Measurements from ENCODE around the gene NRBF2. TPM values are rescaled to one million over a fixed set of nuclear protein-coding genes. Genes with fewer than 3 reads are reported as not detected.
A peak's percentile ranks its signal among the peaks of the same experiment; 100 is the strongest.

Gene NRBF2
- total RNA-seq, 1 donor from 2014 or later, result 15.0 TPM

DNA sequence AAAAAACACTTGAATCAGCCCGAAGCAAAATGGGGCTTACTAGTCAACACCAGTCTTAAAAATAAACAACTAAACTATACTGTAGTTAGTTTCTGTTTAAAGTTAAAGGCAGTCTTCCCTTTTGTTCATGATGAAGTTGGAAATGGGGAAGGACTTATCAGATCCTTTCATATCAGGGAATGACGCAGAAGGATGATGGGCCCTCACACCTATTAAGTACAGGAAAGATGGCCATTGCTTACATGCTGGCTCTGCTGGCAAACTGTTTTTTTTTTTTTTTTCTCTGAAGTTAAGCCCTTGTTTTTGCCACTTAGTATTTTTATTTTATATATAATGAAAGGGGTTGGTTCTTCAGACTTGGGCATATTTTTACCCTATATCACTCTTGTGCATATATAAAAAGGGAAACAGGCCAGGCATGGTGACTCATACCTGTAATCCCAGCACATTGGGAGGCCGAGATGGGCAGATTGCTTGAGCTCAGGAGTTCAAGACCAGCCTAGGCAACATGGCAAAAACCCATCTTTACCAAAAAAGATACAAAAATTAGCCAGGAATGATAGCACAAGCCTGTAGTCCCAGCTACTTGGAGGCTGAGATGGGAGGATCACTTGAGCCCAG is 16.6 kb upstream of the NRBF2 start:
- no peak for DNase-seq (ENCODE audit: low spot score)

DNA sequence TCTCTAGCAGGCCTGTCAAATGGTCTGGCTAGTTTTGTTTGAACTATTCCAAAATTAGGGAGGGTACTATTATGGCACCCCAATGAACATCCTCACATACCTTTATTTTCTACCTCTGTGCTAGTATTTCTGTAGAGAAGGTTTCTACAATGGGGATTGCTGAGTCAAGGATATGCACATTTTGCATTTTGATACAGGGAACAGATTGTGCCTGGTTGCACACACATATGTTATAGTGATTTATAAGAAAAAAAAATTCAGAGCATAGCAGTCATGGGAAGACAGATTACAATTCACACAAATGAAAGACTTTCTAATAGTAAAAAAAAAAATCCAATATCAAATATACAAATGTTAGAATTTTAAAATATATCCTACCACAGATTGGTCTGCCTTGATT is 14.1 kb upstream of the NRBF2 start:
- DNase-seq (ENCODE audit: low spot score), result no peak

DNA sequence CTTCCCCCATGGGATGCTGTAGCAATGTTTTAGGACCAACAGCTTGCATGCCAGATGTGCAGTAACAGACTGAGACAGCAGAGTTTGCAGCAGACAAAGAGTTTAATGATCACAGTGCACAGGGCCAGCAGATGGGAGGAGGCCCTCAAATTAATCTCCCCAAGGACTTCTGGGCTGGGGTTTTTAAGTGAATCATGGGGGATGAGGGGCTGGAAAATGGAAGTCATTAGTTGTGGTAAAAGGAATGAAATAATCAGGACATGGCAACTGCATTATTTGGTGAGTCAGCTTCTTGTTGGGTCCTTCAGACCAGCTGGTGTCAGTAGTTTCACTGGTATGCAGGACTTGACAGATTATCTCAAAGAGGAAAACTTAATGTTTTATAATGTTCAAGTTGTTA is 12.6 kb upstream of the NRBF2 start:
- DNase-seq (ENCODE audit: low spot score), result no peak

DNA sequence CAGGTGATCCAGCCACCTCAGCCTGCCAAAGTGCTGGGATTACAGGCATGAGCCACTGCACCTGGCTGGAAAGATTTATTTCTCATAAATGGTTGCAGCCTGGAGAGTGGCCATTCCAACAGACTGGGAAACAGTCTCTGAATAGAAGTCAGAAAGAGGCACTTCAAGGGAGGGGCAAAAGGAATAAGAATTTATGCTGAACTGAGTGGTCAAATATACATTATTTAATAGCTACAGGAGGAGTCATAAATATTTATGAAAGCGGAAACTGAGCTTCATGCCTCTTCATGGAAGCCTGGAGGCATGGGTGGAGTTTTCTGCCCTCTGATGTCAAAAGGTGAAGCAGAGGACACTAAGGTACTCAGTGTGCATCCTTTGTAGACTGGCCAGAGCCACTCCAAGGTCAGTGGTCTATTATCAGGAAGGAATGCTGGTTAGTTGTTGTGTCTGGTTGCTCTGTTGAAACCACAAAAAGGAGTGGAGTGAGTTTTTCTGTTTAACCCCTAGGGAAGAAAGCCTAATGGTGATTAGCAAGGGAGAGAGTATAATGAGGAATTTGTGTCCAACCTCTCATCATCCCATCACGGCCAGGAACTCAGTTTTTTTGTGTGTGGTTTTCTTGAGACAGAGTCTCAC is 9.3 kb upstream of the NRBF2 start:
- DNase-seq (ENCODE audit: low spot score), result no peak

DNA sequence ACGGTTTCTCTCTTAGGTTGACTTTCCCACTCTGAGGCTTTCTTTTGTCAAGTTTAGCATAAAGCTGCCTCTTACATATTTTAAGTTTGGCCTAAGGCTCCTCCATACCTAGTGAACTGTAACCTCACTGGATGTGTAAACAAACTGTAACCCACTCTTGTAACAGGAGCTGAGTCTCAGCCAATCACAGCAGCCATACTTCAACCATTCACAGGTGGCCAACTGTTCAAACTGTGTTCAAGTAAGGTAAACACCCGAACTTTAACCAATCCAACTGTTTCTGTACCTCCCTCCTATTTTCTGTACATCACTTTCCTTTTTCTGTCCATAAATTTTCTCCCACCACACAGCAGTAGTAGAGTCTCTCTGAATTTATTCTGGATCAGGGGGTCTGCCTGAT is 7.7 kb upstream of the NRBF2 start:
- DNase-seq (ENCODE audit: low spot score), result no peak

DNA sequence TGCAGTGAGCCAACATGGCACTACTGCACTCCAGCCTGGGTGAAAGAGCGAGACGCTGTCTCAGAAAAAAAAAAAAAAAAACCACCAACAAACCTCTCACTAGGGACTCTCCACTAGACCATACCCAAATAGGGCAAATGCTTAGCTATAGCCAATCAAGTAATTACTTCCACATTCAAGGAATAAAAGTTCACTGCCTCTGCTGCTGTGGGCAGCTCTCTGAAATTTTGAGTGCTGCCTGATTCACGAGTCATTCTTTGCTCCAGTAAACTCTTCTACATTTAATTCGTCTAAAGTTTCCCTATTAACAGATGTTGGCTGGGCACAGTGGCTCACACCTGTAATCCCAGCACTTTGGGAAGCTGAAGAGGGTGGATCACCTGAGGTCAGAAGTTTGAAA is 4.7 kb upstream of the NRBF2 start:
- DNase-seq (ENCODE audit: low spot score), result no peak

DNA sequence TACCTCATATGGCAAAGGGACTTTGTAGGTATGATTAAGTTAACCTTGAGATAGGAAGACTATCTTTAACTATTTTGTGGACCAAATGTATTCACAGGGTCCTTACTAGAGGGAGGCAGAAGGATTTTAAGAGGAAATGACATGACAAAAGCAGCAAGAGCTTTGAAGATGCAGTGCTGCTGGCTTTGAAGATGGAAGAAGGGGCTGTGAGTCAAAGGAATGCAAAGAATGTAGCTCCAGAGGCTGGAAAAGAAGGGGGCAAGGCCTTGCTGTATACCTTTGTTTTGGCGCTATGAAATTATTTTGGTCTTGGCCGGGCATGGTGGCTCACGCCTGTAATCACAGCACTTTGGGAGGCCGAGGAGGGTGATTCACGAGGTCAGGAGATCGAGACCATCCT is 3.2 kb upstream of the NRBF2 start:
- DNase-seq (ENCODE audit: low spot score), result no peak

DNA sequence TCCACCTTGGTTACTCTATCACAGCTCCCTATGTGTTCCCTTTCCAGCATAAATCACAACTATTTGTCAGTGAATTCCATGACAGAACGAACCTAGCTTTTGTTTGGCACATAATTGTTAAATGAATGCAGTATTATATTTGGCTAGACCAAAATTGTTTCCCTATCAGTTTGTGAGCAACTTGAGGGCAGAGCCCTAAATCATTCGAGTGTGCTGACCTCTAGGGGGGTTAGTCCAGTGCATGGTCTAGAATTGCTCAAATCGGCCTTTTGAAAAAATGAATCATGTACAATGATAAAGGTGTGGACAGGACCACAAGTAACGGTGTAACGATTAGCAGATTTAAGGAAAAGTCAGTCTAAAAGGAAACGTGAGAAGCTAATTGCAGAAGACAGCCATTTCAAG is 475 bp upstream of the NRBF2 start:
- no peak for DNase-seq (ENCODE audit: low spot score)

DNA sequence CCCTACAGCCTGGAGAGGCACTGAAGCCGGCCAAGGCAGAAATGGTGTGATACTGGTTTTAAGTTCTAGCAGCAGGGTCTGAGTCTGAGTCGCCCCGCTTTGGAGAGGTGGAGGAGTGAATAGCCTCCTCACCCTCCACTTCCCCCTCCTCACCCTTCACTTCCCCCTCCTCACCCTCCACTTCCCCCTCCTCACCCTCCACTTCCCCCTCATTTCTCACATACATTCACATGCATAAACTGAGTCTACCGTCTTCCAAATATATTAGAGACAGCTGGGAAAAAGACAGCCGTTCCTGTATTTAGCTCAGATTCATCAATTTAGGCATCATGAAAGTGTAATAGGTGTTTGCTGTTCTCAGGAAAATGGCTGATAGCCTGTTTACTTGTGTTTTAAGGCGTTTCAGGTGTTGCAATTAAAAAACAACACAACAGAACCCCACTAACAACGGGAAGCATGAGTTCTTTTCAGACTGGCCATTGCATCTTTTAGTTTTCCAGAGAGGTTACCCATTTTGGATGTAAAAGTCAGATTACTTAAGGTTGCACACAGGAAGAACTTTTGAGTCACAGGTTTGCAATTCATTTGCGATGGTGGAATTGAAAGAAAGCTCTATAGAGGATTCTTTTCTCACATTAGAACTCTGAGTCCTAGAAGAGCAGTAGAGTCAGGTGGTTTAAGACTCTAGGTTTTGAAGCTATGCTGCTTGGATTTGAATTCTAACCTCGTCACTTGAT is 861 bp downstream of the NRBF2 start:
- DNase-seq (ENCODE audit: low spot score), result no peak

DNA sequence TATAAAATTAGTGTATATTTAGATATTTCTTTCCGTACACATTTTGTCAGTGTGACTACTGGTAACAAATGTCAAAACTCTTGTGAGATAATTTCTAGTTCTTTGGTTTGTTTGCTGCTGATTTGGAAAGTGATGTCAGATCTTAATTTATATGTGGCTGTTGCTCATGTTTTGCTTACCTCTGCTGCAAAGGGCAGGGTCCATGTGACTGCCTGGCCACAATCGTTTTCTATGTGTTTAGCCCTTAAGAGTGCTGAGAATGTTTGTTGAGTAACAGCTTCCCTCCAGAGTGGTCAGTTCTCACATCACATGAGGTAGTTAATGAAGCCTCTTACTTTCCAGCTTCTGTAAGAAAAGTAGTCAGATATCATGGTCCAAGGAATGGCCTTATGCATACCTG is 4.2 kb downstream of the NRBF2 start:
- no peak for DNase-seq (ENCODE audit: low spot score)

DNA sequence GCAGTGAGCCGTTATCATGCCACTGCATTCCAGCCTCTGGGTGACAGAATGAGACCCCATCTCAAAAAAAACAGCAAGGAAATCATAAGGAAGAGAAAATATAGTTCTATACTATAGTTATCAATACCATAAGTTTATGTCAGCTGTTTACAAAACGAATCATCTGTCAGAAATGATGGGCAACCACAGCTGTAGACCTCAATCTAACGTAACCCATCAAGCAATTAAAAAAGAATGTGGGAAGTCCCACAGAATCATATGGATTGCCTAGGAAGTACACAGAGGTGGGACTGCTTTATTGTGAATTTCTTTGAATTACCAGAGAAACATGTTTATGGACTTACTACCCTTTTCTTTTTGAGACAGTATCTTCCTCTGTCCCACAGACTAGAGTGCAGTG is 6.9 kb downstream of the NRBF2 start:
- DNase-seq (ENCODE audit: low spot score), result no peak

DNA sequence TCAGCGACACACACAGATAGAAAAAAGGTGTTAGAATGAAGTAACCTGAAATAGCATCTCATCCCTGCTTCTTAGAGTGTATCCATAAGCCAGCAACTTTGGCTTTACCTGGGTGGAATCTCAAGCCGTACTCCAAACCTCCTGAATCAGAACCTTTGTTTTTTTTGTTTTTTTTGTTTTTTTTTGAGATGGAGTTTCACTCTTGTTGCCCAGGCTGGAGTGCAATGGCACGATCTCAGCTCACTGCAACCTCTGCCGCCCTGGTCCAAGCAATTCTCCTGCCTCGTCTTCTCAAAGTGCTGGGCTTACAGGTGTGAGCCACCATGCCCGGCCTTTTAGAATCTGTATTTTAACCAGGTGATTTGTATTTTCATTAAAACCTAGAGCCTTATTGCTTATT is 9.0 kb downstream of the NRBF2 start:
- DNase-seq (ENCODE audit: low spot score), result no peak

DNA sequence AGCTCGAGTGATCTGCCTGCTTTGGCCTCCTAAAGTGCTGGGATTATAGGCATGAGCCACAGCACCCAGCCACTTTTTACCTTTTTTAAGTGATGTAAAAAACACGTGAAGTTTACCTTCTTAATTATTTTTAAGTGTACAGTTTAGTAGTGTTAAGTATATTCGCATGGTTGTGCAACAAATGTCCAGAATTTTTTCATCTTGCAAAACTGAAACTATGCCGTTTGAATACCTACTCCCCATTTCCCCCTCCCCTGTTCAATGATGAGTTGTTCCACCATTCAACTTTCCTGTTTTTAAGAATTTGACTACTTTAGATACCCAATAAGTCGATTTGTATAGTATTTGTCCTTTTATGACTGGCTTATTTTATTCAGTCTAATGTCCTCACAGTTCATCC is 10.9 kb downstream of the NRBF2 start:
- no peak for DNase-seq (ENCODE audit: low spot score)

DNA sequence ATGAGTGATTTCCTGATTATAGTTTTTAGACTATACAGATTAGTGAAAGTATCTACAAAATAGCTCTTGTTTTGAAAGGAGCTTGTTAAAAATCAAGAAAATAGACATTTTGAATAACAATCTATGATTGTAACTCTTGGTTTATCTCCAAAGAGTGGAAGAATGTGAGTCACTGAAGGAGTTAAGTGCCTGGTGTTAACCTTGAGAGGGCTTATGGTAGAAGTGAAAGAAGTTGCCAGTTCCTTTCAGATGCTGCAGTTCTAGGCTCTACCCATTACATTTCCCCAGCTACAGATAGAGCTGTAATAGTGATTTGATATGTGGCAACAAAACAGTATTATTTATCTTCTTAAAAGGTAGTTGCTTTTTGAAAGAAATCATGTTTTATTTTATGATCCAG is 12.7 kb downstream of the NRBF2 start:
- no peak for DNase-seq (ENCODE audit: low spot score)

DNA sequence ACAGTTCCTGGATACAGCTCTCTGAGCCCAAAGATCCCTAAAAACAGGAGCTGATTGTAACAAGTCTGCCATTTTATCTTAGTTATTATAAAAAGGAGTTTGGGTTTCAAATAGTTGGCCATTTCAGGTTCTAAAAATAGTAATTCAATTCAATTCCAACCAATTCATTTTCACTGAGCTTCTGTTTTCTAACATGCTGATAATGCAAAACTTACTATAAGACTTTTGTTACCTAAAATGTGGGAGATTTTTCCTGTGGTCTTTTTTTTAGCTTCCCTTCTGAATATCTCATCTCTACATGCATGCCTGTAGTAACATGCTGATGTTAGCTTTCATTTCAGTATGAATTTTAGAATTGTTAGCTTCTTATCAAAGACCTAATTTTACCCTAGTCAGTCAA is 13.4 kb downstream of the NRBF2 start:
- DNase-seq (ENCODE audit: low spot score), result no peak

DNA sequence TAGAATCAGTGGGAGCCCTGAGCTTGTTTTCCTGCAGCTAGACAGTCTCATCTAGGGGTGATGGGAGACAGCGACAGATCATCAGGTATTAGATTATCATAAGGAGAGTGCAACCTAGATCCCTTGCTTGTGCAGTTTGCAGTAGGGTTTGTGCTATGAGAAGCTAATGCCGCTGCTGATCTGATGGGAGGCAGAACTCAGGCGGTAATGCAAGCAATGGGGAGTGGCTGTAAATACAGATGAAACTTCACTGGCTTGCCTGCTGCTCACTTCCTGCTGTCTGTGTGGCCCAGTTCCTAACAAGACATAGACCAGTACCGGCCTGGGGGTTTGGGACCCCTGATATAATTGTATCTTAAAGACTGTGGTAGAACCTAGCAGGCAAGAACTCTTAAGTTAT is 17.6 kb downstream of the NRBF2 start:
- DNase-seq (ENCODE audit: low spot score), result no peak

DNA sequence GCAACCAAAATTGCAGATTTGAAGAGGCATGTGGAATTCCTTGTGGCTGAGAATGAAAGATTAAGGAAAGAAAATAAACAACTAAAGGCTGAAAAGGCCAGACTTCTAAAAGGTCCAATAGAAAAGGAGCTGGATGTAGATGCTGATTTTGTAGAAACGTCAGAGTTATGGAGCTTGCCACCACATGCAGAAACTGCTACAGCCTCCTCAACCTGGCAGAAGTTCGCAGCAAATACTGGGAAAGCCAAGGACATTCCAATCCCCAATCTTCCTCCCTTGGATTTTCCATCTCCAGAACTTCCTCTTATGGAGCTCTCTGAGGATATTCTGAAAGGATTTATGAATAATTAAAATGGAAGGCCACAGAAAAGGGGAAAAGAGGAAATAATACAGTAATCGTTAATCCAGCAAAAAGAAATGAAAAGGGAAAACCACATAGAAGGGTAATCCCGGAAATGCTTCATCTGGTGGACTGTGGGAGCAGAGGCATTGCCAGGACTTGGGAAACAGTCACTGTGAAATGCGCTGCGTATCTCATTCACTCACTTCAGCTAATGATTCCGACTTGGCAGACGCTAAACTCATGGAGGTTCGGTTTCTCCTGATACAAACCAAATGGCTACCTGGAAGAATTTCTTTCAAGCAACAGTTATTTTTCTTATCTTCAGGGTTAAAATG is 20.9 kb downstream of the NRBF2 start:
- DNase-seq (ENCODE audit: low spot score), result peak; percentile 32

DNA sequence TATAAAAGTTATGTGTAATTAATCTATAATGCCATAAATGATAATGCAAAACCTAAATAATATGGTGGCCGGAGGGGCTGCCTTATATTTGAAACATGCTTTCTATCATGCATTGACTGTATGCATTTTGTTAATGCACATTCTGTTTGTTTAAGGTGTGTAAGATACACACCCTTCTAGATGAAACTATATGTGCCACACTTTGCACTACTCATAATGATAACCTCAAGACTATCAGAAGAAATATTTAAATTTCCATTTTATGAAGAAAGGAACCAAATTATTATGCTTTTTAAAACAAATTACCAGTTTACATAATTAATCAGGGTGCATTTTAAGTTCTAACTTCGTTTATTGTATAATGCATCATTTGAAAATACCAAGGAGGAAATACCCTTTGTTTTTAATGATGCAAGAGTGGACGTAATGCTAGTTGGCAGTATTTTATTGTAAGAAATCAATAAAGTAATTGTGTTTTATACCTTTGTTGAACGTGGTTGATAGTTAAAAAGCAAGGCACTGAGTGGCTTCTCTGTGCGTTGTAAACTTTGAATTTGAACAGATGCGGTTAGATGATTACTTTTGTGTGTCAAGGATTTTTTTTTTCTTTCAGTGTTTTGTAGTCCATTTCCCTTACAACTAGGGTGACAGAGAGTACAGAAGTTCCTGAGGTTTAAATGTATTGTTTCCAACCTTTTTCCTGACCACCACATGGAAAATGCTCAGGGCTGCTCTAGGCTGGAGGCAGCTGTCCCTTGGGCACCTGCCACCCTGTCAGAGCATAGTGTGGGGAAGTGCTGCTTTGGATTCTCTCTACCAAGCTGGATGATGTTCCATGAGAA is 21.6 kb downstream of the NRBF2 start:
- DNase-seq (ENCODE audit: low spot score), result no peak

DNA sequence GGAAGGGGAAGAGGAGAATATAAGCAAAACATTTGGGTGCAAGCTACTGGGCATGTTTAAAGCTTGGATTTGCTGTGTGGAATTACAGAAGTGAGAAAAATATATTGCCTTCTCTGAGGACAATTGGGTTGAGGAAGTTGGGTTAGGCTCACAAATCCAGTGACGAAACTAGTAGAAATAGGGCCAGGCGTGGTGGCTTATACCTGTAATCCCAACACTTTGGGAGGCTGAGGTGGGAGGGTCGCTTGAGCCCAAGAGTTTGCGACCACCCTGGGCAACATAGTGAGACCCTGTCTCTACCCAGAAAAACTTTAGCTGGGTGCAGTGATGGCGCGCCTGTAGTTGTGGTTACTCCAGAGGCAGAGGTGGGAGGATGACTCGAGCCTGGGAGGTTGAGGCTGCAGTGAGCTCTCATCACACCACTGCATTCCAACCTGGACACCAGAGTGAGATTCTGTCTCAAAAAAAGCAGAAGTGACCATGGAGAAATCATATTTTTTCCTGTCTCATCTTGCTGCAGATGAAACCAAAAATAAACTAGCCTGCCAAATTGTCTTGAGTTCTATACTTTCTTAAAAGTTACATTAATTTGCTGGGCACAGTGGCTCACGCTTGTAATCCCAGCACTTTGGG is 22.4 kb downstream of the NRBF2 start:
- no peak for DNase-seq (ENCODE audit: low spot score)

DNA sequence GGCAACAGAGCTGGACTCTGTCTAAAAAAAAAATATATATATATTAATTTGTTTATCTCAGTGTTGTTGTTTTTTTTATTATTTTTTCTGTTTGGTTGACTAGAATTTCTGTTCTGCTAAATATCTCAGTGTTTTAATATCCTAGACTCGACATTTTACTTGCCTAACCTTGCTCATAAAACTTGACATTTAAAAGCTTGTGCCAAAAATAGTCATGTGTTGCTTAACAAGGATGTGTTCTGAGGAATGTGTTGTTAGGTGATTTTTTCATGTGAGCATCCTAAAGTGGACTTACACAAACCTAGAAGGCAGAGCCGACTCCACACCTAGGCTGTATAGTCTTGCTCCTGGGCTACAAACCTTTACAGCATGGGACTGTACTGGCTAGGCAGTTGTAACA is 23.1 kb downstream of the NRBF2 start:
- no peak for DNase-seq (ENCODE audit: low spot score)

DNA sequence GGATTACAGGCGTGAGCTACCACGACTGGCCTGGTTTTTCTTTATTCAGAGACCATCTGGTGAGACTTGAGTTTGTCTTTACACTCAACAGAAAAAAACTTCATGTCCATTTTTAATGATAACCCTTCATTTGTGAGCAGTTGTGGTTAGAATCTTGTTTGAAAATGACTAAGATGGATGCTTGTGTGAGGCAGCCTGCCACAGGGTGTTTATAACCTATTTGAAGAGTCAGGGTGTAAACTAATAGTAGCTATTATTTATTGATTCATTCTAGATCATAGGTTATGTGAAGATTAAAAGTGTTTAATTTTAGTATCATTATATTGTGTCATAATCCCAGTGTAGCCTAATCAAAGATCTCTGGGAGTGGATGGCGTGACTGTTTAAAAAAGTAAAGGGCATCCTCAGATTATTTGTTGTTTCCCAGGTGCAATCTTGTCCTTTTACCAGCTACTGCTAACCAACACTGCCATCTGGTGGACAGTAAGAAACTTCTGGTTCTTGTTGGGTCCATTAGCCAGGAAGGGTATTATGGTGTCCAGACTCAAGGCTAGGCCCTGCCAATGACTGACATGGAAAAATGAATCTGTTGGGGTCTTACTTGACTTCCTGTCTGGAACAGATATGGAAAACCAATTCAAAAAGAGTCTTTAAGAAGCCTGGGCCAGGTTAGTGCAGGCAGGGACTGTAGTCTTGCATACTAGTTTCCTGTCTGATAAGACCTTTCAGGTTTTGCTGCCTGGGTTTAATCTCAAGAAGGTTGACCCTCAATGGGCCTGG is 24.9 kb downstream of the NRBF2 start:
- no peak for DNase-seq (ENCODE audit: low spot score)

Data from mucosa of gallbladder (tissue), 1 donor.